Measurements from ENCODE around the gene ABCD1. TPM values are rescaled to one million over a fixed set of nuclear protein-coding genes. Genes with fewer than 3 reads are reported as not detected.
"Not testable (repeated sequence)": the region's sequence is repeated elsewhere in the genome, so short reads cannot be mapped to it uniquely, and the experiment has no call there.

The ABCD1 gene
- 19.0 to 25.4 TPM (median 20.3 TPM) in 3 replicates for total RNA-seq
- long read RNA-seq, transcript ABCD1-201 (10 exons, 3,664 nt): major isoform, 18 of 25 reads
- long read RNA-seq, partial matches to known transcripts: 5 of 25 reads
- long read RNA-seq, other reads (novel, unspliced or antisense): 1 of 25 reads

GRCh38 chrX:153724252-153725038, at the start of gene ABCD1, which contains the start of gene BCAP31:
TSS of gene ABCD1 (plus strand) at chrX:153724856. CDS start at chrX:153725267, 411 bp downstream.
TSS of gene BCAP31 (minus strand) at chrX:153724387. CDS start at chrX:153723244, 1,143 bp downstream.
- TF ChIP-seq CTCF (IDR thresholded peaks at IDR 0.05): no peak
- Mint-ChIP-seq H3K36me3 (ENCODE audit: low read depth) (peaks cover 1% of the 10 kb centered on the region), H3K9me3 (ENCODE audit: low read depth) (no peaks in the 10 kb centered on the region), H3K4me1 (ENCODE audit: low read depth) (peaks cover 34% of the 10 kb centered on the region), H3K4me3 (ENCODE audit: unreplicated experiment) (peak within 1 kb of the TSS; percentile 84), H3K27me3 (ENCODE audit: low read depth) (no peaks in the 10 kb centered on the region), H3K27ac (ENCODE audit: unreplicated experiment) (peak within 1 kb of the TSS; percentile 91)
- DNase-seq (ENCODE audit: low spot score): no peak

- H3K9me3 Mint-ChIP-seq (ENCODE audit: low read depth): peaks cover 8% of the 10 kb centered on the region
- no peak for TF ChIP-seq CTCF (IDR thresholded peaks at IDR 0.05)
- no peaks in the 10 kb centered on the region for H3K4me1 Mint-ChIP-seq (ENCODE audit: low read depth)
- peaks cover 2% of the 10 kb centered on the region for H3K36me3 Mint-ChIP-seq (ENCODE audit: low read depth)
- no peak overlapping the region for H3K4me3 Mint-ChIP-seq (ENCODE audit: unreplicated experiment)
- H3K27me3 Mint-ChIP-seq (ENCODE audit: low read depth): peaks cover 3% of the 10 kb centered on the region
- peak; percentile 57 for DNase-seq (ENCODE audit: low spot score)
- no peak overlapping the region for H3K27ac Mint-ChIP-seq (ENCODE audit: unreplicated experiment)
These were observed 43.5 kb upstream of the ABCD1 start for GRCh38 chrX:153681175-153681574.

GRCh38 chrX:153683486-153683885, 41.2 kb upstream of the ABCD1 start:
- H3K27me3 Mint-ChIP-seq (ENCODE audit: low read depth); H3K4me1 Mint-ChIP-seq (ENCODE audit: low read depth); H3K27ac Mint-ChIP-seq (ENCODE audit: unreplicated experiment); H3K4me3 Mint-ChIP-seq (ENCODE audit: unreplicated experiment); H3K9me3 Mint-ChIP-seq (ENCODE audit: low read depth); H3K36me3 Mint-ChIP-seq (ENCODE audit: low read depth): not testable (repeated sequence)
- DNase-seq (ENCODE audit: low spot score): peak; percentile 39

GRCh38 chrX:153684467-153685155, 40.0 kb upstream of the ABCD1 start:
- Mint-ChIP-seq H3K27ac (ENCODE audit: unreplicated experiment) (no peak overlapping the region), H3K4me3 (ENCODE audit: unreplicated experiment) (no peak overlapping the region), H3K9me3 (ENCODE audit: low read depth) (peaks cover 8% of the 10 kb centered on the region), H3K36me3 (ENCODE audit: low read depth) (peaks cover 2% of the 10 kb centered on the region), H3K4me1 (ENCODE audit: low read depth) (peaks cover under 1% of the 10 kb centered on the region), H3K27me3 (ENCODE audit: low read depth) (no peaks in the 10 kb centered on the region)
- peak; percentile 79 for DNase-seq (ENCODE audit: low spot score)
- TF ChIP-seq CTCF (IDR thresholded peaks at IDR 0.05): no peak

- H3K4me3 Mint-ChIP-seq (ENCODE audit: unreplicated experiment): no peak overlapping the region
- no peaks in the 10 kb centered on the region for H3K27me3 Mint-ChIP-seq (ENCODE audit: low read depth)
- DNase-seq (ENCODE audit: low spot score): peak; percentile 78
- H3K36me3 Mint-ChIP-seq (ENCODE audit: low read depth): peaks cover 2% of the 10 kb centered on the region
- H3K9me3 Mint-ChIP-seq (ENCODE audit: low read depth): peaks cover 6% of the 10 kb centered on the region
- H3K4me1 Mint-ChIP-seq (ENCODE audit: low read depth): peaks cover 2% of the 10 kb centered on the region
- H3K27ac Mint-ChIP-seq (ENCODE audit: unreplicated experiment): no peak overlapping the region
- TF ChIP-seq CTCF (IDR thresholded peaks at IDR 0.05): no peak
These were observed 39.5 kb upstream of the ABCD1 start for GRCh38 chrX:153685156-153685536.
